Measurements from ENCODE around the gene HES3.

HES3 gene

GRCh38 chr1:6234502-6235295 is 9.3 kb upstream of the HES3 start:
- Mint-ChIP-seq H3K4me1 (peaks cover 34% of the 10 kb centered on the region), H3K27me3 (peaks cover 22% of the 10 kb centered on the region), H3K27ac (peak overlapping the region; percentile 76), H3K36me3 (peaks cover 22% of the 10 kb centered on the region), H3K4me3 (peak overlapping the region; percentile 91), H3K9me3 (no peaks in the 10 kb centered on the region)
- CTCF ChIA-PET: interaction anchor here (0.9 to 1.0 kb wide), 2 partner anchors 28 to 30 kb away, joined by 4 read pairs; no protein-coding TSS in a partner anchor
- DNase-seq: no peak

- Mint-ChIP-seq H3K4me1 (peaks cover 34% of the 10 kb centered on the region), H3K4me3 (peak overlapping the region; percentile 91), H3K27me3 (peaks cover 28% of the 10 kb centered on the region), H3K36me3 (peaks cover 20% of the 10 kb centered on the region), H3K9me3 (no peaks in the 10 kb centered on the region), H3K27ac (peak overlapping the region; percentile 76)
- peak; percentile 36 for DNase-seq
- CTCF ChIA-PET: interaction anchor here (0.9 to 1.0 kb wide), 2 partner anchors 29 to 30 kb away, joined by 4 read pairs; no protein-coding TSS in a partner anchor
These were observed 8.7 kb upstream of the HES3 start for GRCh38 chr1:6235296-6235677.

- peaks cover 46% of the 10 kb centered on the region for H3K27me3 Mint-ChIP-seq
These were observed 6.9 kb upstream of the HES3 start for GRCh38 chr1:6237093-6237492.

GRCh38 chr1:6239213-6239752 is 4.7 kb upstream of the HES3 start:
- peaks cover 22% of the 10 kb centered on the region for H3K4me1 Mint-ChIP-seq
- no peak for DNase-seq
- no peak overlapping the region for H3K27ac Mint-ChIP-seq
- CTCF ChIA-PET: interaction anchor here (0.6 to 1.6 kb wide), 8 partner anchors 32 to 338 kb away, joined by 3 to 4 read pairs (median 3); no protein-coding TSS in a partner anchor
- peaks cover 65% of the 10 kb centered on the region for H3K27me3 Mint-ChIP-seq
- H3K9me3 Mint-ChIP-seq: no peaks in the 10 kb centered on the region
- no peak overlapping the region for H3K4me3 Mint-ChIP-seq
- no peaks in the 10 kb centered on the region for H3K36me3 Mint-ChIP-seq

More at GRCh38 chr1:6237093-6237492, 6.9 kb upstream of the HES3 start:
- Mint-ChIP-seq H3K27ac (peak overlapping the region; percentile 58), H3K36me3 (peaks cover 15% of the 10 kb centered on the region), H3K4me3 (peak overlapping the region; percentile 56), H3K9me3 (no peaks in the 10 kb centered on the region), H3K4me1 (peaks cover 39% of the 10 kb centered on the region)
- CTCF ChIA-PET: interaction anchor here (0.6 to 1.9 kb wide), 3 partner anchors 9 to 54 kb away, joined by 3 to 4 read pairs (median 3); no protein-coding TSS in a partner anchor
- DNase-seq: no peak

- Mint-ChIP-seq H3K27ac (no peak overlapping the region), H3K27me3 (peaks cover 74% of the 10 kb centered on the region), H3K4me3 (no peak overlapping the region), H3K9me3 (no peaks in the 10 kb centered on the region), H3K36me3 (no peaks in the 10 kb centered on the region), H3K4me1 (peaks cover 17% of the 10 kb centered on the region)
- CTCF ChIA-PET: interaction anchor here (0.6 to 1.6 kb wide), 5 partner anchors 103 to 337 kb away, joined by 3 to 4 read pairs (median 3); no protein-coding TSS in a partner anchor
- DNase-seq: no peak
These were observed 3.8 kb upstream of the HES3 start for GRCh38 chr1:6239950-6240768.

GRCh38 chr1:6241107-6241886 is 2.7 kb upstream of the HES3 start:
- Mint-ChIP-seq H3K9me3 (no peaks in the 10 kb centered on the region), H3K27ac (no peak overlapping the region), H3K4me1 (peaks cover 17% of the 10 kb centered on the region), H3K4me3 (no peak overlapping the region), H3K27me3 (peaks cover 85% of the 10 kb centered on the region), H3K36me3 (no peaks in the 10 kb centered on the region)
- no peak for DNase-seq
- CTCF ChIA-PET: interaction anchor here (1.7 kb wide), 1 partner anchor 196 kb away, joined by 3 read pairs; no protein-coding TSS in a partner anchor

- Mint-ChIP-seq H3K27ac (no peak overlapping the region), H3K4me3 (no peak overlapping the region), H3K36me3 (no peaks in the 10 kb centered on the region), H3K4me1 (peaks cover 24% of the 10 kb centered on the region), H3K9me3 (no peaks in the 10 kb centered on the region), H3K27me3 (peaks cover 93% of the 10 kb centered on the region)
- no peak for DNase-seq
- CTCF ChIA-PET: interaction anchor here (1.0 to 1.7 kb wide), 4 partner anchors 36 to 196 kb away, joined by 3 to 4 read pairs (median 3); partner anchors contain the start of gene RNF207
These were observed 1.9 kb upstream of the HES3 start for GRCh38 chr1:6241887-6242740.

- no peaks in the 10 kb centered on the region for H3K36me3 Mint-ChIP-seq
- H3K27ac Mint-ChIP-seq: no peak overlapping the region
- CTCF ChIA-PET: interaction anchor here (1.0 to 1.7 kb wide), 4 partner anchors 37 to 194 kb away, joined by 3 to 4 read pairs (median 3); partner anchors contain the start of gene RNF207
- peaks cover 97% of the 10 kb centered on the region for H3K27me3 Mint-ChIP-seq
- H3K4me3 Mint-ChIP-seq: no peak overlapping the region
- no peaks in the 10 kb centered on the region for H3K9me3 Mint-ChIP-seq
- H3K4me1 Mint-ChIP-seq: peaks cover 26% of the 10 kb centered on the region
- DNase-seq: no peak
These were observed 735 bp upstream of the HES3 start for GRCh38 chr1:6243053-6243834.

- peaks cover 26% of the 10 kb centered on the region for H3K4me1 Mint-ChIP-seq
- peaks cover 94% of the 10 kb centered on the region for H3K27me3 Mint-ChIP-seq
- H3K9me3 Mint-ChIP-seq: no peaks in the 10 kb centered on the region
- no peak overlapping the region for H3K4me3 Mint-ChIP-seq
- CTCF ChIA-PET: interaction anchor here (0.6 to 1.6 kb wide), 6 partner anchors 30 to 735 kb away, joined by 3 to 6 read pairs (median 4); no protein-coding TSS in a partner anchor
- no peaks in the 10 kb centered on the region for H3K36me3 Mint-ChIP-seq
- H3K27ac Mint-ChIP-seq: no peak overlapping the region
- DNase-seq: no peak
These were observed 546 bp downstream of the HES3 start for GRCh38 chr1:6244401-6245049.

GRCh38 chr1:6245086-6245868 is 1.3 kb downstream of the HES3 start:
- Mint-ChIP-seq H3K4me3 (no peak overlapping the region), H3K4me1 (peaks cover 26% of the 10 kb centered on the region), H3K27ac (no peak overlapping the region), H3K9me3 (no peaks in the 10 kb centered on the region), H3K36me3 (no peaks in the 10 kb centered on the region), H3K27me3 (peaks cover 92% of the 10 kb centered on the region)
- DNase-seq: peak; percentile 87
- CTCF ChIA-PET: interaction anchor here (0.6 to 3.9 kb wide), 14 partner anchors 8 to 735 kb away, joined by 3 to 37 read pairs (median 7); partner anchors contain the start of gene HES2

All from activated naive CD4-positive, alpha-beta T cell treated with anti-CD3 and anti-CD28 coated beads, Interleukin-2, amount 10 ng/mL, durations not matched to agents 7 days and 5 days (primary cell).